ENCODE data around the gene KCNIP1. TPM values are rescaled to one million over a fixed set of nuclear protein-coding genes. Genes with fewer than 3 reads are reported as not detected.

Gene KCNIP1
- total and polyA plus RNA-seq, 8 donors, result 0.35 to 4.9 (median 2.5) TPM

- H3K27me3 ChIP-seq, result peaks cover 0 to 13% of the 10 kb centered on the region in 2 donors
- H3K4me1 ChIP-seq, result no peaks in the 10 kb centered on the region
- H3K9me3 ChIP-seq, result no peaks in the 10 kb centered on the region
- ATAC-seq (no peak), DNase-seq (no peak)
- H3K27ac ChIP-seq, result no peak overlapping the region
- H3K4me3 ChIP-seq, result no peak overlapping the region
- intact Hi-C loops (cut with DNase I), result no loop called here
- no peaks in the 10 kb centered on the region for H3K36me3 ChIP-seq
- no peak for TF ChIP-seq CTCF (IDR thresholded peaks at IDR 0.05)
These were observed 20.8 kb downstream of the KCNIP1 start for GRCh38 chr5:170524576-170524975.

GRCh38 chr5:170525470-170526211 is 21.8 kb downstream of the KCNIP1 start:
- Histone ChIP-seq H3K4me3 (no peak overlapping the region), H3K27me3 (peaks cover 0 to 13% of the 10 kb centered on the region in 2 donors), H3K9me3 (no peaks in the 10 kb centered on the region), H3K4me1 (no peaks in the 10 kb centered on the region), H3K36me3 (no peaks in the 10 kb centered on the region), H3K27ac (no peak overlapping the region)
- no peak for DNase-seq
- no peak for ATAC-seq
- no peak for TF ChIP-seq CTCF (IDR thresholded peaks at IDR 0.05)
- intact Hi-C loops (cut with DNase I), result no loop called here

GRCh38 chr5:170527991-170528390 is 24.2 kb downstream of the KCNIP1 start:
- intact Hi-C loops (cut with DNase I), result no loop called here
- no peak for TF ChIP-seq CTCF (IDR thresholded peaks at IDR 0.05)
- Histone ChIP-seq H3K9me3 (no peaks in the 10 kb centered on the region), H3K4me3 (no peak overlapping the region), H3K4me1 (no peaks in the 10 kb centered on the region), H3K36me3 (no peaks in the 10 kb centered on the region), H3K27ac (no peak overlapping the region), H3K27me3 (peaks cover 0 to 13% of the 10 kb centered on the region in 2 donors)
- no peak for DNase-seq
- ATAC-seq, result no peak

GRCh38 chr5:170528976-170529375 is 25.2 kb downstream of the KCNIP1 start:
- H3K4me3 ChIP-seq, result no peak overlapping the region
- ATAC-seq (no peak), DNase-seq (no peak)
- peaks cover 0 to 9% of the 10 kb centered on the region in 2 donors for H3K27me3 ChIP-seq
- intact Hi-C loops (cut with DNase I), result no loop called here
- no peaks in the 10 kb centered on the region for H3K9me3 ChIP-seq
- no peak for TF ChIP-seq CTCF (IDR thresholded peaks at IDR 0.05)
- no peaks in the 10 kb centered on the region for H3K36me3 ChIP-seq
- no peak overlapping the region for H3K27ac ChIP-seq
- no peaks in the 10 kb centered on the region for H3K4me1 ChIP-seq

GRCh38 chr5:170532935-170533334 is 29.1 kb downstream of the KCNIP1 start:
- ATAC-seq (no peak), DNase-seq (no peak)
- H3K27ac ChIP-seq, result no peak overlapping the region
- no peaks in the 10 kb centered on the region for H3K27me3 ChIP-seq
- TF ChIP-seq CTCF (IDR thresholded peaks at IDR 0.05), result no peak
- no peaks in the 10 kb centered on the region for H3K9me3 ChIP-seq
- H3K36me3 ChIP-seq, result no peaks in the 10 kb centered on the region
- intact Hi-C loops (cut with DNase I), result no loop called here
- no peak overlapping the region for H3K4me3 ChIP-seq
- no peaks in the 10 kb centered on the region for H3K4me1 ChIP-seq

Measured in left lung (tissue), 10 donors.